ENCODE data around the gene NHERF2. TPM values are rescaled to one million over a fixed set of nuclear protein-coding genes. Genes with fewer than 3 reads are reported as not detected.

Gene NHERF2
- total and polyA plus RNA-seq, 9 of the 15 experiments (the other 6 are each of a cell fraction or from before 2014, with no cell fraction given), result 0.15 to 42.0 (median 12.5) TPM

GRCh38 chr16:2032285-2033056, 5.8 kb downstream of the NHERF2 start (continued):
- TF ChIP-seq ZNF449 (CRISPR knock-in tag; IDR thresholded peaks at IDR 0.05) (no peak), STAG1 (CRISPR knock-in tag; IDR thresholded peaks at IDR 0.05; ENCODE audit: borderline replicate concordance) (no peak), EGR1 (conservative IDR thresholded peaks at IDR 0.05) (0 out of 2 replicates have a peak, but pooled peaks have one; percentile 33), PTTG1 (tag; IDR thresholded peaks at IDR 0.05; ENCODE audit: low read depth) (no peak), CREM (IDR thresholded peaks at IDR 0.05; ENCODE audit: low read depth) (peak; percentile 24; the same call in 1 of the 2 replicates), SRSF3 (IDR thresholded peaks at IDR 0.05; ENCODE audit: insufficient read depth, low read length) (no peak), JUND (IDR thresholded peaks at IDR 0.05; ENCODE audit: borderline replicate concordance, low read depth, low read length) (peak; percentile 80), JUND (tag; IDR thresholded peaks at IDR 0.05; ENCODE audit: borderline replicate concordance, low read depth, low read length) (no peak; the same call in 2 of the 3 replicates)

All from K562 (cell line).